Upper lobe of right lung (tissue), 1 donor: Measurements from ENCODE around the gene PDLIM7. TPM values are rescaled to one million over a fixed set of nuclear protein-coding genes. Genes with fewer than 3 reads are reported as not detected.
A peak's percentile ranks its signal among the peaks of the same experiment; 100 is the strongest.

Experiments
- ATAC-seq: fragments of 200-7000 bp; cut with Tn5 transposase; one replicate; pipeline ENCODE4 v1.9.1; 2020; ENCODE audit warnings: mild to moderate bottlenecking, moderate library complexity
- DNase-seq: peaks from one replicate; pipeline ENCODE4 v3.0.0-alpha.2; 2020
- H3K27ac ChIP-seq: fragments of 200-600 bp; one replicate; pipeline ENCODE4 v1.8.0; 2022
- H3K27me3 ChIP-seq: fragments of 200-600 bp; one replicate; pipeline ENCODE4 v1.8.0; 2022; ENCODE audit warnings: mild to moderate bottlenecking
- H3K36me3 ChIP-seq: fragments of 200-600 bp; one replicate; pipeline ENCODE4 v1.8.0; 2022
- H3K4me1 ChIP-seq: fragments of 200-600 bp; one replicate; pipeline ENCODE4 v1.8.0; 2022
- H3K4me3 ChIP-seq: fragments of 200-600 bp; one replicate; pipeline ENCODE4 v1.8.0; 2022; ENCODE audit warnings: mild to moderate bottlenecking
- H3K9me3 ChIP-seq: fragments of 200-600 bp; one replicate; pipeline ENCODE4 v1.8.0; 2022
- CTCF ChIP-seq: fragments of 200-600 bp; IDR thresholded peaks from one replicate; pipeline ENCODE4 v1.8.0; 2022; ENCODE audit warnings: antibody characterized with exemption
- intact Hi-C: fragments of 100-400 bp; cut with DNase I; formaldehyde crosslinking; loops from one replicate; pipeline ENCODE4 v1.11.0; 2022
- total RNA-seq: library from RNA; stranded (reverse); fragmentation: NEBNext Ultra II Directional; extraction: Animal tissue kit (Norgen Biotek cat#: 25700); gene quantifications from one replicate; pipeline ENCODE4 v1.2.1, GENCODE V29; 2021
- donor health status: DM: no; HTN: yes; CAD: no; lungs with severe emphysema.

Gene PDLIM7
- total RNA-seq, 1 donor from 2014 or later: 59.1 TPM

- peaks cover 11% of the 10 kb centered on the region for H3K36me3 ChIP-seq
- DNase-seq (peak; percentile 80), ATAC-seq (peak; percentile 79)
- peak within 1 kb of the TSS; percentile 52 for H3K4me3 ChIP-seq
- H3K9me3 ChIP-seq: no peaks in the 10 kb centered on the region
- no peak for TF ChIP-seq CTCF
- no peak within 1 kb of the TSS for H3K27ac ChIP-seq
- intact Hi-C loops: no loop called here
- H3K27me3 ChIP-seq: peaks cover 13% of the 10 kb centered on the region
- peaks cover 22% of the 10 kb centered on the region for H3K4me1 ChIP-seq
These were observed 51.0 kb downstream of the PDLIM7 start, which contains the start of gene PRR7 for GRCh38 chr5:177446200-177447065. PRR7 (plus strand) TSS chr5:177446814; CDS start chr5:177455068, 8,254 bp downstream.

GRCh38 chr5:177445917-177446199 is 51.5 kb downstream of the PDLIM7 start:
- DNase-seq: no peak
- Histone ChIP-seq H3K9me3 (no peaks in the 10 kb centered on the region), H3K27me3 (peaks cover 10% of the 10 kb centered on the region), H3K27ac (no peak overlapping the region), H3K36me3 (peaks cover 17% of the 10 kb centered on the region), H3K4me3 (peak overlapping the region; percentile 52), H3K4me1 (peaks cover 22% of the 10 kb centered on the region)
- intact Hi-C loops: no loop called here
- TF ChIP-seq CTCF: no peak
- ATAC-seq: no peak

GRCh38 chr5:177445052-177445916 is 52.1 kb downstream of the PDLIM7 start:
- H3K9me3 ChIP-seq: no peaks in the 10 kb centered on the region
- H3K4me3 ChIP-seq: no peak overlapping the region
- H3K4me1 ChIP-seq: peaks cover 22% of the 10 kb centered on the region
- DNase-seq: no peak
- TF ChIP-seq CTCF: no peak
- H3K27me3 ChIP-seq: peaks cover 9% of the 10 kb centered on the region
- H3K36me3 ChIP-seq: peaks cover 23% of the 10 kb centered on the region
- H3K27ac ChIP-seq: no peak overlapping the region
- no peak for ATAC-seq
- intact Hi-C loops: no loop called here

GRCh38 chr5:177444106-177445051 is 53.0 kb downstream of the PDLIM7 start:
- TF ChIP-seq CTCF: no peak
- Histone ChIP-seq H3K27me3 (peaks cover 9% of the 10 kb centered on the region), H3K36me3 (peaks cover 25% of the 10 kb centered on the region), H3K27ac (no peak overlapping the region), H3K4me1 (peaks cover 22% of the 10 kb centered on the region), H3K4me3 (no peak overlapping the region), H3K9me3 (no peaks in the 10 kb centered on the region)
- intact Hi-C loops: no loop called here
- DNase-seq (no peak), ATAC-seq (no peak)
